NB4 (cell line): Measurements from ENCODE around the gene LRBA.

Experiments
- DNase-seq: peaks from one replicate; pipeline ENCODE4 v3.0.0; 2010; ENCODE audit warnings: low read depth
- H3K4me3 ChIP-seq: one replicate; pipeline ENCODE4 v1.5.1; 2011; ENCODE audit warnings: mild to moderate bottlenecking, low read depth, low read length, moderate library complexity
- CTCF ChIP-seq: IDR thresholded peaks from one replicate; pipeline ENCODE4 v1.5.1; 2012; ENCODE audit warnings: low read depth, low read length
- MAX ChIP-seq: IDR thresholded peaks from 2 replicates; pipeline ENCODE4 v1.6.1; 2011; ENCODE audit warnings: low read depth, low read length
- MYC ChIP-seq: IDR thresholded peaks from 2 replicates; pipeline ENCODE4 v1.6.1; 2011; ENCODE audit warnings: low read depth, low read length
- POLR2A ChIP-seq: IDR thresholded peaks from 2 replicates; pipeline ENCODE4 v1.6.1; 2011; ENCODE audit warnings: mild to moderate bottlenecking; ENCODE audit not compliant: insufficient read length; ENCODE audit errors: extremely low read depth

The LRBA gene

GRCh38 chr4:150336676-150337412, 678.2 kb downstream of the LRBA start:
- no peak overlapping the region for H3K4me3 ChIP-seq
- DNase-seq: no peak
- TF ChIP-seq CTCF: no peak
- no peak for TF ChIP-seq POLR2A
- no peak for TF ChIP-seq MAX
- TF ChIP-seq MYC: no peak

GRCh38 chr4:150332961-150333360, 682.1 kb downstream of the LRBA start:
- no peak for DNase-seq
- no peak overlapping the region for H3K4me3 ChIP-seq
- TF ChIP-seq POLR2A: no peak
- TF ChIP-seq MYC: no peak
- TF ChIP-seq CTCF: no peak
- TF ChIP-seq MAX: no peak

- no peak for DNase-seq
- no peak for TF ChIP-seq MYC
- TF ChIP-seq CTCF: no peak
- TF ChIP-seq POLR2A: no peak
- TF ChIP-seq MAX: no peak
- H3K4me3 ChIP-seq: no peak overlapping the region
Measured at GRCh38 chr4:150332086-150332485, 683.0 kb downstream of the LRBA start.

- no peak overlapping the region for H3K4me3 ChIP-seq
- TF ChIP-seq POLR2A (no peak), MYC (no peak), MAX (no peak), CTCF (no peak)
- no peak for DNase-seq
Measured at GRCh38 chr4:150329373-150329772, 685.7 kb downstream of the LRBA start.

- H3K4me3 ChIP-seq: no peak overlapping the region
- no peak for TF ChIP-seq MYC
- TF ChIP-seq CTCF: no peak
- no peak for TF ChIP-seq POLR2A
- TF ChIP-seq MAX: no peak
- DNase-seq: no peak
Measured at GRCh38 chr4:150328496-150328895, 686.6 kb downstream of the LRBA start.
